ENCODE data around the gene CDH8. TPM values are rescaled to one million over a fixed set of nuclear protein-coding genes. Genes with fewer than 3 reads are reported as not detected.

Gene CDH8
- total and polyA plus RNA-seq, 2 donors (not counting 1 experiment from before 2014, with no cell fraction given): not detected

- Histone ChIP-seq H4K20me1 (ENCODE audit: control insufficient read depth, insufficient read depth, low read length, poor library complexity, severe bottlenecking) (no peaks in the 10 kb centered on the region), H3K27ac (ENCODE audit: low read length in 2 of 2) (no peak overlapping the region), H3K36me3 (replicated peaks in 1 of 2; ENCODE audit: control extremely low read depth in 1 of 2, control insufficient read depth in 1 of 2, extremely low read depth in 1 of 2, insufficient read depth in 2 of 2, low read length in 1 of 2) (no peaks in the 10 kb centered on the region), H3K79me2 (ENCODE audit: control insufficient read depth, insufficient read depth, low read length) (no peaks in the 10 kb centered on the region), H3K4me3 (ENCODE audit: control extremely low read depth in 1 of 5, extremely low read depth in 1 of 5, insufficient read depth in 1 of 5, low read depth in 2 of 5, low read length in 4 of 5) (no peak overlapping the region), H3K27me3 (replicated peaks in 1 of 4; ENCODE audit: control extremely low read depth in 1 of 4, control insufficient read depth in 3 of 4, insufficient read depth in 4 of 4, low read length in 3 of 4) (no peaks in the 10 kb centered on the region), H3K4me1 (ENCODE audit: control insufficient read depth in 2 of 2, insufficient read depth in 2 of 2, low read length in 2 of 2) (no peaks in the 10 kb centered on the region), H3K9ac (ENCODE audit: low read length) (no peak overlapping the region), H2AFZ (ENCODE audit: insufficient read depth, low read depth, low read length, poor library complexity, severe bottlenecking) (no peak overlapping the region), H3K4me2 (replicated peaks; ENCODE audit: low read depth, low read length, poor library complexity, severe bottlenecking) (no peak overlapping the region), H3K9me3 (ENCODE audit: control extremely low read depth in 1 of 3, control insufficient read depth in 2 of 3, insufficient read depth in 1 of 3, low read length in 2 of 3) (peaks cover 0 to 2% (median 0%) of the 10 kb centered on the region in 3 donors)
- ATAC-seq (ENCODE audit: low read depth): no peak
- WGBS (ENCODE audit: insufficient coverage): no CpG with 5 or more reads among the region's 2 CpGs
- Mint-ChIP-seq H3K4me1 (no peaks in the 10 kb centered on the region), H3K27ac (no peak overlapping the region), H3K27me3 (no peaks in the 10 kb centered on the region), H3K4me3 (no peak overlapping the region), H3K9me3 (ENCODE audit: insufficient read depth) (peaks cover 6% of the 10 kb centered on the region)
- ChIA-PET POLR2A (no interaction called here), CTCF (no interaction called here)
- no peak for DNase-seq
- TF ChIP-seq EZH2 (IDR thresholded peaks at IDR 0.05; ENCODE audit: borderline replicate concordance, insufficient read depth, low read depth, low read length, poor library complexity, severe bottlenecking): no peak
- TF ChIP-seq, protein P1, sequence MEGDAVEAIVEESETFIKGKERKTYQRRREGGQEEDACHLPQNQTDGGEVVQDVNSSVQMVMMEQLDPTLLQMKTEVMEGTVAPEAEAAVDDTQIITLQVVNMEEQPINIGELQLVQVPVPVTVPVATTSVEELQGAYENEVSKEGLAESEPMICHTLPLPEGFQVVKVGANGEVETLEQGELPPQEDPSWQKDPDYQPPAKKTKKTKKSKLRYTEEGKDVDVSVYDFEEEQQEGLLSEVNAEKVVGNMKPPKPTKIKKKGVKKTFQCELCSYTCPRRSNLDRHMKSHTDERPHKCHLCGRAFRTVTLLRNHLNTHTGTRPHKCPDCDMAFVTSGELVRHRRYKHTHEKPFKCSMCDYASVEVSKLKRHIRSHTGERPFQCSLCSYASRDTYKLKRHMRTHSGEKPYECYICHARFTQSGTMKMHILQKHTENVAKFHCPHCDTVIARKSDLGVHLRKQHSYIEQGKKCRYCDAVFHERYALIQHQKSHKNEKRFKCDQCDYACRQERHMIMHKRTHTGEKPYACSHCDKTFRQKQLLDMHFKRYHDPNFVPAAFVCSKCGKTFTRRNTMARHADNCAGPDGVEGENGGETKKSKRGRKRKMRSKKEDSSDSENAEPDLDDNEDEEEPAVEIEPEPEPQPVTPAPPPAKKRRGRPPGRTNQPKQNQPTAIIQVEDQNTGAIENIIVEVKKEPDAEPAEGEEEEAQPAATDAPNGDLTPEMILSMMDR (IDR thresholded peaks at IDR 0.05): no peak
- intact Hi-C loops (cut with micrococcal nuclease): no loop called here
These were observed 206.6 kb downstream of the CDH8 start for GRCh38 chr16:61829631-61830030.

DNA sequence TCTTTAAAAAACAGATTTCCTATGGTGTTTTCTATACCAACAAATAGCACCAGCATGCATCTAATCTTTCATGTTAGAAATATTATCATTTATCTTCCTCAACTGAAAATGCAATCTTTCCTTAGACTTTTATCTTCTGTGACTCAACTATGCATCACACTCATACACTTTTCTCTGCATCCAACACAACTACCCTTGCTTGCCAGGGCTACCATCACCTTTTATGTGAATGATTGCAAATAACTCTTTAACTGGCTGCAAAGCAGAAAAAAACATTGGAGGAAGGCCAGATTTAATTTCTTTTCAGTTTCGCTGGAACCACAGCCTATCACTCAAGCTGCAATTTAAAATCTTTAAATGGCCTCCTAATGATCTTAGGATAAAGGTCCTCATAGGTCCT lies 212.9 kb downstream of the CDH8 start:
- H3K9me3 Mint-ChIP-seq (ENCODE audit: insufficient read depth): no peaks in the 10 kb centered on the region
- H4K20me1 ChIP-seq (ENCODE audit: control insufficient read depth, insufficient read depth, low read length, poor library complexity, severe bottlenecking): no peaks in the 10 kb centered on the region
- no peaks in the 10 kb centered on the region for H3K27me3 Mint-ChIP-seq
- H3K4me1 ChIP-seq (ENCODE audit: control insufficient read depth in 2 of 2, insufficient read depth in 2 of 2, low read length in 2 of 2): no peaks in the 10 kb centered on the region
- H3K9me3 ChIP-seq (ENCODE audit: control extremely low read depth in 1 of 3, control insufficient read depth in 2 of 3, insufficient read depth in 1 of 3, low read length in 2 of 3): peaks cover 0 to 1% (median 0%) of the 10 kb centered on the region in 3 donors
- no peak overlapping the region for H3K9ac ChIP-seq (ENCODE audit: low read length)
- no peak for DNase-seq
- intact Hi-C loops (cut with micrococcal nuclease): no loop called here
- H3K4me3 ChIP-seq (ENCODE audit: control extremely low read depth in 1 of 5, extremely low read depth in 1 of 5, insufficient read depth in 1 of 5, low read depth in 2 of 5, low read length in 4 of 5): no peak overlapping the region
- no CpG with 5 or more reads among the region's 1 CpG for WGBS (ENCODE audit: insufficient coverage)
- no peak overlapping the region for H3K27ac Mint-ChIP-seq
- no peak overlapping the region for H3K4me2 ChIP-seq (replicated peaks; ENCODE audit: low read depth, low read length, poor library complexity, severe bottlenecking)
- ChIA-PET POLR2A (no interaction called here), CTCF (no interaction called here)
- no peaks in the 10 kb centered on the region for H3K27me3 ChIP-seq (replicated peaks in 1 of 4; ENCODE audit: control extremely low read depth in 1 of 4, control insufficient read depth in 3 of 4, insufficient read depth in 4 of 4, low read length in 3 of 4)
- H3K36me3 ChIP-seq (replicated peaks in 1 of 2; ENCODE audit: control extremely low read depth in 1 of 2, control insufficient read depth in 1 of 2, extremely low read depth in 1 of 2, insufficient read depth in 2 of 2, low read length in 1 of 2): no peaks in the 10 kb centered on the region
- no peak overlapping the region for H3K27ac ChIP-seq (ENCODE audit: low read length in 2 of 2)
- ATAC-seq (ENCODE audit: low read depth): no peak
- no peak for TF ChIP-seq EZH2 (IDR thresholded peaks at IDR 0.05; ENCODE audit: borderline replicate concordance, insufficient read depth, low read depth, low read length, poor library complexity, severe bottlenecking)
- TF ChIP-seq, protein P1 (IDR thresholded peaks at IDR 0.05): no peak
- no peaks in the 10 kb centered on the region for H3K4me1 Mint-ChIP-seq
- no peaks in the 10 kb centered on the region for H3K79me2 ChIP-seq (ENCODE audit: control insufficient read depth, insufficient read depth, low read length)
- no peak overlapping the region for H3K4me3 Mint-ChIP-seq
- H2AFZ ChIP-seq (ENCODE audit: insufficient read depth, low read depth, low read length, poor library complexity, severe bottlenecking): no peak overlapping the region
